Breast epithelium (tissue), 4 donors: ENCODE results near the gene ABCG2. TPM values are rescaled to one million over a fixed set of nuclear protein-coding genes. Genes with fewer than 3 reads are reported as not detected.

Experiments
- DNase-seq, 2 donors: peaks; one replicate each; pipeline ENCODE4 v3.0.0-alpha.2; 2019; ENCODE audit warnings: low spot score in 2 of 2
- H3K27ac ChIP-seq, 2 donors: fragments of 200-600 bp; sonication (generic) in 1 of 2; one replicate each; pipeline ENCODE4 v1.5.1; 2016 to 2019; ENCODE audit warnings: mild to moderate bottlenecking in 1 of 2
- H3K27me3 ChIP-seq, 2 donors: fragments of 200-600 bp; sonication (generic) in 1 of 2; one replicate each; pipeline versions ENCODE4 v1.5.1 to v1.6.0; 2017 to 2019; ENCODE audit warnings: control low read depth in 1 of 2, mild to moderate bottlenecking in 1 of 2
- H3K36me3 ChIP-seq: fragments of 200-600 bp; one replicate; pipeline ENCODE4 v1.5.1; 2019
- H3K4me1 ChIP-seq, 2 donors: fragments of 200-600 bp; sonication (generic); one replicate each; pipeline ENCODE4 v1.5.1; 2016 to 2019; ENCODE audit warnings: control low read depth in 1 of 2
- H3K4me3 ChIP-seq, 3 donors: fragments of 200-600 bp; sonication (generic); 1 replicate in 2 of 3; 2 replicates in 1 of 3; pipeline ENCODE4 v1.5.1; 2016 to 2019; ENCODE audit warnings: mild to moderate bottlenecking in 3 of 3, moderate library complexity in 2 of 3
- H3K9me3 ChIP-seq, 2 donors: fragments of 200-600 bp; sonication (generic) in 1 of 2; one replicate each; pipeline ENCODE4 v1.5.1; 2016 to 2019; ENCODE audit warnings: control low read depth in 1 of 2
- POLR2A ChIP-seq: fragments of 450-650 bp; IDR thresholded peaks from one replicate; pipeline ENCODE4 v1.6.1; 2016; ENCODE audit warnings: antibody characterized with exemption, mild to moderate bottlenecking, moderate library complexity
- POLR2AphosphoS5 ChIP-seq, 3 donors: sonication (generic); formaldehyde crosslinking; IDR thresholded peaks; one replicate each; pipeline ENCODE4 v1.6.1; 2017; ENCODE audit warnings: antibody characterized with exemption in 3 of 3
- intact Hi-C: fragments of 100-400 bp; cut with DNase I; formaldehyde crosslinking; loops from one replicate; pipeline ENCODE4 v1.15.1; 2023; ENCODE audit warnings: low total_unique reads
- total RNA-seq, 3 donors: library from RNA; depleted of rRNA; stranded (reverse); fragments of >200 nt; gene quantifications; one replicate each; pipeline ENCODE4 v1.1.0, GENCODE V29; 2016
- TF ChIP-seq, protein P1 (sequence below), 3 donors: fragments of 450-650 bp; IDR thresholded peaks; one replicate each; pipeline ENCODE4 v1.5.1; 2016 to 2017; ENCODE audit warnings: antibody characterized with exemption in 3 of 3, mild to moderate bottlenecking in 3 of 3, moderate library complexity in 3 of 3

The ABCG2 gene
- total RNA-seq, 3 donors from 2014 or later: 2.6 to 8.6 (median 6.9) TPM

DNA sequence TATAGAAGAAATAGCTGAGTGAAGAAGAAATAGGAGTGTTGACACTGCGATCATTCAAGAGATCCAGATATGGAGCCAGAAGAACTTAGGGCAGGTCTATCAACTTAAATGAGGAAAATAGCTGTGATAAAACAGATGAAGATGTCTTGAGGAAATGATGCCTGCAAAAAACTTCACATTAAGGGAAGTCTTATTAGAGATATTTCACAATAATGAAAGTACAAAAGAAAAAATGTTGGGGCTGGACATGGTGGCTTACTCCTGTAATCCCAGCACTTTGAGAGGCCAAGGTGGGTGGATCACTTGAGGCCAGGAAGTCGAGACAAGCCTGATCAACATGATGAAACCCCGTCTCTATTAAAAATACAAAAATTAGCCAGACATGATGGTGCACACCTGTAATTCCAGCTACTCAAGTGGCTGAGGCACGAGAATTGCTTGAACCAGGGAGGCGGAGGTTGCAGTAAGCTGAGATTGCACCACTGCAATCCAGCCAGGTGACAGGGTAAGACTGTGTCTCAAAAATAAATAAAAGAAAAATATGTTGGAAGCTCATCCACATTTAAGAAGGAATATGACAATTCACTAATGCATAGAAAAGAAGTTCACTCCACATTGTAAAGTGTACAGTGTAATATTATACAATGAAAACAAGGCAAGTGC is 94.7 kb downstream of the ABCG2 start:
- intact Hi-C loops: no loop called here
- TF ChIP-seq POLR2AphosphoS5 (IDR thresholded peaks at IDR 0.05) (no peak), POLR2A (no peak)
- TF ChIP-seq, protein P1, sequence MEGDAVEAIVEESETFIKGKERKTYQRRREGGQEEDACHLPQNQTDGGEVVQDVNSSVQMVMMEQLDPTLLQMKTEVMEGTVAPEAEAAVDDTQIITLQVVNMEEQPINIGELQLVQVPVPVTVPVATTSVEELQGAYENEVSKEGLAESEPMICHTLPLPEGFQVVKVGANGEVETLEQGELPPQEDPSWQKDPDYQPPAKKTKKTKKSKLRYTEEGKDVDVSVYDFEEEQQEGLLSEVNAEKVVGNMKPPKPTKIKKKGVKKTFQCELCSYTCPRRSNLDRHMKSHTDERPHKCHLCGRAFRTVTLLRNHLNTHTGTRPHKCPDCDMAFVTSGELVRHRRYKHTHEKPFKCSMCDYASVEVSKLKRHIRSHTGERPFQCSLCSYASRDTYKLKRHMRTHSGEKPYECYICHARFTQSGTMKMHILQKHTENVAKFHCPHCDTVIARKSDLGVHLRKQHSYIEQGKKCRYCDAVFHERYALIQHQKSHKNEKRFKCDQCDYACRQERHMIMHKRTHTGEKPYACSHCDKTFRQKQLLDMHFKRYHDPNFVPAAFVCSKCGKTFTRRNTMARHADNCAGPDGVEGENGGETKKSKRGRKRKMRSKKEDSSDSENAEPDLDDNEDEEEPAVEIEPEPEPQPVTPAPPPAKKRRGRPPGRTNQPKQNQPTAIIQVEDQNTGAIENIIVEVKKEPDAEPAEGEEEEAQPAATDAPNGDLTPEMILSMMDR (IDR thresholded peaks at IDR 0.05): no peak

DNA sequence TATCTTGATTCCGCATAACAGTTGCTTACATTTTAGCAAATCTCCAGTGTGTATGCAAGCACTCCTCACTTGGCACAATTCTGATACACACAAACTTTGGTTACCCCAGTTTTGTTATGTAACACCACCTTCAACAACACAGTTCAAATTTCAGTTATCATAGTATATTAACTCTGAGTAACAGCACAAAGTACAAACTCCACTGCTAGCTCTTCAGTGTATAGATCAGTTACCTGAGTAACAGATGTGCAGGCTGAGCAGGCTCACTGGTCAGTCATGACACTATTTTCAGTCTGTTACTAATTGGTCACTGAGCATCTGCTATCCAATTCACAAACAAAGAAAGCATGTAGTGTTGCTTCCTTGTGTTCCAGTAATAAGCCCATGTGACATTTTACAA is 95.6 kb downstream of the ABCG2 start:
- Histone ChIP-seq H3K4me1 (no peaks in the 10 kb centered on the region), H3K4me3 (no peak overlapping the region), H3K27me3 (no peaks in the 10 kb centered on the region), H3K27ac (no peak overlapping the region), H3K36me3 (peaks cover 4% of the 10 kb centered on the region), H3K9me3 (peaks cover 0 to 1% of the 10 kb centered on the region in 2 donors)
- DNase-seq: no peak
- intact Hi-C loops: no loop called here
- TF ChIP-seq POLR2A (no peak), POLR2AphosphoS5 (IDR thresholded peaks at IDR 0.05) (no peak)
- TF ChIP-seq, protein P1 (IDR thresholded peaks at IDR 0.05): no peak

More for the DNA sequence above, 94.7 kb downstream of the ABCG2 start:
- Histone ChIP-seq H3K4me1 (no peaks in the 10 kb centered on the region), H3K4me3 (no peak overlapping the region), H3K9me3 (peaks cover 0 to 9% of the 10 kb centered on the region in 2 donors), H3K27me3 (no peaks in the 10 kb centered on the region), H3K27ac (no peak overlapping the region), H3K36me3 (peaks cover 7% of the 10 kb centered on the region)
- DNase-seq: no peak

DNA sequence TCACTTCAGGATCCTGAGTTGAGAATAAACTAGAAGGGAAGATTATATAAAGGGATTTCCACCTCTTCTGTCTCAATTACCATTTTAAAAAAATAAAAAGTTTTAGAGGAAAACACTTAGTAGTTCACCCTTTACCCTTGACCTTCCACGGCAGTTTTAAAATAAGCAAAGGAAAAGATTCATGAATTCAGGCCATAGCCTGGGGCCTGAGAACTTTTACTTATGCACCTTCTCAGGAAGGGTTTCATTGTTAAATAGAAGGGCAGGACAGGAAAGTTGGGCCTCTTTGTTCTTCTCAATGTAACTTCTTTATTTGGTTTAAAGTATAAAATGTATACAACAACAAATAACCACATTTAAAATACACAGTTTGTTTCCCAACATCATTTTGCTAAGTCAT is 96.1 kb downstream of the ABCG2 start:
- intact Hi-C loops: no loop called here
- H3K36me3 ChIP-seq: no peaks in the 10 kb centered on the region
- no peak overlapping the region for H3K27ac ChIP-seq
- TF ChIP-seq POLR2A: no peak
- TF ChIP-seq, protein P1 (IDR thresholded peaks at IDR 0.05): no peak
- no peak for TF ChIP-seq POLR2AphosphoS5 (IDR thresholded peaks at IDR 0.05)
- no peak overlapping the region for H3K4me3 ChIP-seq
- no peaks in the 10 kb centered on the region for H3K27me3 ChIP-seq
- DNase-seq: no peak
- H3K4me1 ChIP-seq: no peaks in the 10 kb centered on the region
- H3K9me3 ChIP-seq: no peaks in the 10 kb centered on the region

DNA sequence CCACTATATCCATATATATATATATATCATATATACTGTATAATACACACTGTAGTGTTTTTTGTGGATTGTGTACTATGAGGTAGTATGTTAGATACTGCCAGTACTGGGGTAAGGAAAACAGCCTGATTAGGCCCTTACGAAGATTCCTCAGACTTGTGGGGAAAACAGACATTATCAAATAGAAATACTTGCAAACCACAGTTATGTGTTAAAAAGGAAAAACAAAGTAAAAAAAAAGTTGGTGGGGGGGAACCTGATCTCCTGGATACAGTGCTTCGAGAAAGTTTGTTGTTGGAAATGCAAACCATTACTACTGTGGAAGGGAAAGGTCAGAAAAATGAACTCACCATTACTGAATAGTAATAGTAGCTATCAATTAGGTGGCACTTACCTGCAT is 98.0 kb downstream of the ABCG2 start:
- H3K4me3 ChIP-seq: no peak overlapping the region
- no peak for DNase-seq
- H3K4me1 ChIP-seq: no peaks in the 10 kb centered on the region
- H3K9me3 ChIP-seq: no peaks in the 10 kb centered on the region
- intact Hi-C loops: no loop called here
- H3K27me3 ChIP-seq: no peaks in the 10 kb centered on the region
- H3K27ac ChIP-seq: no peak overlapping the region
- peaks cover 4% of the 10 kb centered on the region for H3K36me3 ChIP-seq
- no peak for TF ChIP-seq POLR2AphosphoS5 (IDR thresholded peaks at IDR 0.05)
- no peak for TF ChIP-seq POLR2A
- TF ChIP-seq, protein P1 (IDR thresholded peaks at IDR 0.05): no peak

DNA sequence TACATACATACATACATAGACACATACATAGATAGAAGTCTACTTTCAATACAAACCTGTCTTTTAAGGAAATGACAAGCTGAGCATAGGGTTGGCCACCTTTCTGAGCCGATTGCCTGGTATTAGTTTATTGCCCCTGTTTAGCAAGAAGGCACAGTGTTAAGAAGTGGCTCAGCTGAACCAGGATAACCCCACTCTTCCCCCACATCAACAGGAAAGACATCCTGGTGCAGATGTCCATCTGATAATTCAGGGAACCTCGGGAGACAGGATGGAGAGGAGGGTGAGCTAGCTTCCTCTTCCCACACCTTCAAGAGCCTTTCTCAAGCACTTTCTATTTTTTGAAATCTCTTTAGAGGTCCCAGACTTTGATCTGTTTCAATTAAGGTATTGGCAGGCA is 98.7 kb downstream of the ABCG2 start:
- TF ChIP-seq, protein P1 (IDR thresholded peaks at IDR 0.05): no peak
- TF ChIP-seq POLR2AphosphoS5 (IDR thresholded peaks at IDR 0.05) (no peak), POLR2A (no peak)
- no peak overlapping the region for H3K4me3 ChIP-seq
- no peaks in the 10 kb centered on the region for H3K27me3 ChIP-seq
- peaks cover 4% of the 10 kb centered on the region for H3K36me3 ChIP-seq
- DNase-seq: no peak
- no peaks in the 10 kb centered on the region for H3K4me1 ChIP-seq
- H3K27ac ChIP-seq: no peak overlapping the region
- no peaks in the 10 kb centered on the region for H3K9me3 ChIP-seq
- intact Hi-C loops: no loop called here
